PC-9 (cell line): ENCODE data around the gene SOAT2. TPM values are rescaled to one million over a fixed set of nuclear protein-coding genes. Genes with fewer than 3 reads are reported as not detected.

Source experiments
- BruUV-seq: library from RNA; stranded (reverse); fragments of 400-500 nt; replicated peaks from 2 replicates; lab custom pipeline; 2021; lab: Mats Ljungman, UMichigan
- CTCF ChIA-PET: fragments of 300-600 bp; sonication (Branson Sonifier 250); formaldehyde crosslinking; loops from one replicate; lab custom pipeline; 2022; ENCODE audit warnings: antibody characterized with exemption; lab: Charles Lee
- POLR2A ChIA-PET: fragments of 300-600 bp; sonication (Branson Sonifier 250); formaldehyde crosslinking; loops from one replicate; lab custom pipeline; 2022; ENCODE audit warnings: antibody characterized with exemption; ENCODE audit not compliant: unreplicated experiment; lab: Charles Lee
- DNase-seq, 2 experiments: peaks; one replicate each; pipeline versions ENCODE4 v3.0.0 to v3.0.0-alpha.2; 2015 to 2022; ENCODE audit warnings: mixed read lengths in 1 of 2
- H2AFZ ChIP-seq: fragments of 200-600 bp; sonication (generic); 2 replicates; pipeline ENCODE4 v1.8.1; 2017; ENCODE audit warnings: antibody characterized with exemption
- H3F3A ChIP-seq: fragments of 200-600 bp; sonication (generic); 2 replicates; pipeline ENCODE4 v1.8.1; 2017; ENCODE audit warnings: antibody characterized with exemption, mild to moderate bottlenecking, low read depth; ENCODE audit not compliant: insufficient read depth
- H3K27ac ChIP-seq: fragments of 200-600 bp; sonication (generic); 2 replicates; pipeline ENCODE4 v1.6.1; 2016; ENCODE audit warnings: mixed run types
- H3K27me3 ChIP-seq: fragments of 200-600 bp; sonication (generic); 2 replicates; pipeline ENCODE4 v1.6.1; 2016; ENCODE audit warnings: low read depth, mixed run types; ENCODE audit not compliant: insufficient read depth
- H3K36me3 ChIP-seq: fragments of 200-600 bp; sonication (generic); 2 replicates; pipeline ENCODE4 v1.6.1; 2016; ENCODE audit warnings: low read depth, mixed run types
- H3K4me1 ChIP-seq: fragments of 200-600 bp; sonication (generic); replicated peaks from 2 replicates; pipeline ENCODE4 v1.6.1; 2016; ENCODE audit warnings: mixed run types; ENCODE audit not compliant: insufficient read depth
- H3K4me2 ChIP-seq: fragments of 200-600 bp; sonication (generic); 2 replicates; pipeline ENCODE4 v1.6.1; 2017; ENCODE audit warnings: mixed run types
- H3K4me3 ChIP-seq: fragments of 200-600 bp; sonication (generic); 2 replicates; pipeline ENCODE4 v1.6.1; 2016; ENCODE audit warnings: mixed run types
- H3K79me2 ChIP-seq: fragments of 200-600 bp; sonication (generic); 2 replicates; pipeline ENCODE4 v1.6.1; 2017; ENCODE audit warnings: low read depth, mixed run types
- H3K9me2 ChIP-seq: fragments of 200-600 bp; sonication (generic); 2 replicates; pipeline ENCODE4 v1.8.1; 2017; ENCODE audit warnings: mild to moderate bottlenecking; ENCODE audit not compliant: insufficient read depth
- H3K9me3 ChIP-seq: fragments of 200-600 bp; sonication (generic); 2 replicates; pipeline ENCODE4 v1.8.1; 2016; ENCODE audit warnings: low read depth; ENCODE audit not compliant: insufficient read depth
- H4K20me1 ChIP-seq: fragments of 200-600 bp; sonication (generic); 2 replicates; pipeline ENCODE4 v1.8.1; 2017; ENCODE audit not compliant: insufficient read depth
- CTCF ChIP-seq: fragments of 200-600 bp; sonication (generic); conservative IDR thresholded peaks from 2 replicates; pipeline ENCODE4 v1.6.1; 2017; ENCODE audit warnings: mixed run types, antibody characterized with exemption, mild to moderate bottlenecking, moderate library complexity
- EZH2 ChIP-seq: fragments of 200-600 bp; sonication (generic); IDR thresholded peaks from 2 replicates; pipeline ENCODE4 v1.8.0; 2017; ENCODE audit warnings: antibody characterized with exemption, low read depth
- intact Hi-C: fragments of 100-400 bp; cut with micrococcal nuclease; formaldehyde crosslinking; loops from one replicate; pipeline ENCODE4 v1.10.0; 2022; ENCODE audit not compliant: unreplicated experiment
- total RNA-seq: library from RNA; stranded (reverse); gene quantifications from 2 replicates; pipeline ENCODE4 v1.2.3, GENCODE V29; 2021

Gene SOAT2
- total RNA-seq, 1 experiment from 2014 or later, result 0.79 TPM

- TF ChIP-seq EZH2 (no peak), CTCF (no peak)
- no TSS peak for BruUV-seq
- no peaks in the 10 kb centered on the region for H3K27me3 ChIP-seq
- no peak overlapping the region for H3K4me3 ChIP-seq
- POLR2A ChIA-PET, result no interaction called here
- peaks cover 28% of the 10 kb centered on the region for H3F3A ChIP-seq
- no peaks in the 10 kb centered on the region for H3K9me3 ChIP-seq
- no peak overlapping the region for H3K4me2 ChIP-seq
- CTCF ChIA-PET, result no interaction called here
- H3K36me3 ChIP-seq, result no peaks in the 10 kb centered on the region
- H2AFZ ChIP-seq, result no peak overlapping the region
- no peak for DNase-seq
- H3K79me2 ChIP-seq, result peaks cover 10% of the 10 kb centered on the region; the same call in 1 of the 2 replicates
- H3K27ac ChIP-seq, result no peak overlapping the region
- H4K20me1 ChIP-seq, result no peaks in the 10 kb centered on the region
- intact Hi-C loops, result no loop called here
- H3K9me2 ChIP-seq, result no peaks in the 10 kb centered on the region
- H3K4me1 ChIP-seq, result peaks cover 24% of the 10 kb centered on the region
Measured at GRCh38 chr12:53082637-53083175, 20.6 kb upstream of the SOAT2 start.

GRCh38 chr12:53086361-53086760 is 16.9 kb upstream of the SOAT2 start:
- no peak overlapping the region for H3K4me3 ChIP-seq
- no TSS peak for BruUV-seq
- CTCF ChIA-PET, result no interaction called here

GRCh38 chr12:53090105-53090504 is 13.2 kb upstream of the SOAT2 start:
- Histone ChIP-seq H3K4me2 (no peak overlapping the region), H3K9me2 (no peaks in the 10 kb centered on the region), H4K20me1 (no peaks in the 10 kb centered on the region), H3F3A (no peaks in the 10 kb centered on the region), H3K9me3 (no peaks in the 10 kb centered on the region), H3K79me2 (no peaks in the 10 kb centered on the region), H3K36me3 (no peaks in the 10 kb centered on the region), H2AFZ (no peak overlapping the region), H3K4me3 (no peak overlapping the region), H3K27ac (no peak overlapping the region), H3K4me1 (no peaks in the 10 kb centered on the region), H3K27me3 (no peaks in the 10 kb centered on the region)
- intact Hi-C loops, result no loop called here
- BruUV-seq, result no TSS peak
- POLR2A ChIA-PET, result no interaction called here
- no peak for DNase-seq
- TF ChIP-seq CTCF (no peak), EZH2 (no peak)
- CTCF ChIA-PET, result no interaction called here

More at GRCh38 chr12:53086361-53086760, 16.9 kb upstream of the SOAT2 start:
- TF ChIP-seq EZH2, result no peak
- TF ChIP-seq CTCF, result no peak
- intact Hi-C loops, result no loop called here
- Histone ChIP-seq H3F3A (no peaks in the 10 kb centered on the region), H3K27ac (no peak overlapping the region), H3K36me3 (no peaks in the 10 kb centered on the region), H3K79me2 (no peaks in the 10 kb centered on the region), H3K9me3 (no peaks in the 10 kb centered on the region), H3K27me3 (no peaks in the 10 kb centered on the region), H2AFZ (no peak overlapping the region), H3K9me2 (no peaks in the 10 kb centered on the region), H3K4me2 (no peak overlapping the region), H3K4me1 (no peaks in the 10 kb centered on the region), H4K20me1 (no peaks in the 10 kb centered on the region)
- DNase-seq, result no peak
- POLR2A ChIA-PET, result interaction anchor here (0.6 kb wide), 1 partner anchor 94 kb away, joined by 4 read pairs; the partner anchor contains the start of gene ZNF740
